H7 (cell line): Measurements from ENCODE around the gene SEC24C. TPM values are rescaled to one million over a fixed set of nuclear protein-coding genes. Genes with fewer than 3 reads are reported as not detected.

Experiments used
- DNase-seq: peaks from one replicate; pipeline ENCODE4 v3.0.0; 2012
- H3K27me3 ChIP-seq: 2 replicates; pipeline ENCODE4 v1.6.0; 2011; ENCODE audit warnings: mild to moderate bottlenecking, low read length; ENCODE audit not compliant: control insufficient read depth, insufficient read depth
- H3K36me3 ChIP-seq: replicated peaks from 2 replicates; pipeline ENCODE4 v1.5.1; 2011; ENCODE audit warnings: low read length; ENCODE audit not compliant: control insufficient read depth, insufficient read depth
- H3K4me3 ChIP-seq: 2 replicates; pipeline ENCODE4 v1.5.1; 2011; ENCODE audit warnings: low read depth, mild to moderate bottlenecking, control low read depth, low read length, moderate library complexity; ENCODE audit not compliant: insufficient read depth
- total RNA-seq: library from RNA; depleted of rRNA; stranded (reverse); fragments of >200 nt; shearing (Covaris generic); gene quantifications from 2 replicates; pipeline ENCODE4 v1.2.3, GENCODE V29; 2014

Gene SEC24C
- total RNA-seq, 1 experiment from 2014 or later: 84.2 TPM

DNA sequence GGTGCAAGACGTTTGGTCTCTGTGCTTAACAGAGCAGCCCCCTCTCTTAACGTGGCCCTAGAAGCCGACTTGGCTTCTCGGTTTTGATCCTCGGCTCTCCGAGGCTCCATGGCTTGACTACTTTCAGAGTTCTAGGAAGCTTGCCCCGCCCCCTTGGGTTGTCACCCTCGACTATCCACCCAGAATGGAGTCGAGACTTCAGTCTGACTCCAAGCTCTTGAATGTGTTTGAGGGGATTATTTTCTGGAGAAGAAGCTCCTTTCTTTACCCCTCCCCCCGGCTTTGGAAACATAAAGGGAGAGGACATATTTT, 448 bp downstream of the SEC24C start:
- peak overlapping the region; percentile 95 for H3K4me3 ChIP-seq
- peak; percentile 69 for DNase-seq

GRCh38 chr10:73746721-73747120, 2.5 kb downstream of the SEC24C start:
- Histone ChIP-seq H3K36me3 (peaks cover 8% of the 10 kb centered on the region), H3K4me3 (no peak overlapping the region), H3K27me3 (no peaks in the 10 kb centered on the region)
- no peak for DNase-seq

More for the DNA sequence above, 448 bp downstream of the SEC24C start:
- Histone ChIP-seq H3K36me3 (peaks cover 3% of the 10 kb centered on the region), H3K27me3 (no peaks in the 10 kb centered on the region)

DNA sequence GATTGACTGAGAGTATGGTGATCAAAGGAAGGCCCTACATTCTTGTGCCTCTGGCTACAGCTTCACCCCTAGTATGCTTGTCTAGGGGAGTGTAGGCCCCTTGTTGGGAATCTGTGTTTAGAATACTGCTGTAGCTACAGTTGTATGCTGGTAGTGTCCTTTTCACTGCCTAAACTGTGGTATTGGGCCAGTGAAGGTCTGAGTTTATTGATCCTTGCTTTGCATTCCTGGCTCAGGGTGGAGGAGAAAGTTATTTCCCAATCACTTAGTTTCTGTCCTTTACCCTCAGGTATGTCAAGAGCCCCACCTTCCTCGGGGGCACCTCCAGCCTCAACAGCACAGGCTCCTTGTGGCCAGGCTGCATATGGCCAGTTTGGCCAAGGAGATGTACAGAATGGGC, 6.6 kb downstream of the SEC24C start:
- H3K27me3 ChIP-seq: no peaks in the 10 kb centered on the region
- H3K4me3 ChIP-seq: no peak overlapping the region
- DNase-seq: no peak
- peaks cover 16% of the 10 kb centered on the region for H3K36me3 ChIP-seq

DNA sequence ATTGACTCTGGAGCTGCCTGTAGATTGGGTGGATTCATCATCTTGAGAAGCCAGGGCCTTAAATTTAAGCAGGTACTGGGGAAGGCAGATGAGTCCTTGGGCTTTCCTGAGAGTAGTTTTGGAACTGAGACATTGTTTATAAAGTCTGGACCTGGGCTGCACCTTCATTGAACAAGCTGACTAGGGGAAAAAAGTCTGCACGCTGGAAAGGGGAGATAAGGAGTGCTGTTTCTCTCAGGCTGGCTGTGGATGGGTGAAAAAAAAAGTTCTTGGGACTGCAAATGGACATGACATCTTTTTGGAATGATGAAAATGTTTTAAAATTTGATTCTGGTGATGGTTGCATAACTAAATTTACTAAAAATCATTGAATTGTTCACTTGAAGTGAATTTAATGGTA, 12.0 kb downstream of the SEC24C start:
- no peak for DNase-seq
- no peak overlapping the region for H3K4me3 ChIP-seq
- no peaks in the 10 kb centered on the region for H3K27me3 ChIP-seq
- H3K36me3 ChIP-seq: peaks cover 17% of the 10 kb centered on the region

DNA sequence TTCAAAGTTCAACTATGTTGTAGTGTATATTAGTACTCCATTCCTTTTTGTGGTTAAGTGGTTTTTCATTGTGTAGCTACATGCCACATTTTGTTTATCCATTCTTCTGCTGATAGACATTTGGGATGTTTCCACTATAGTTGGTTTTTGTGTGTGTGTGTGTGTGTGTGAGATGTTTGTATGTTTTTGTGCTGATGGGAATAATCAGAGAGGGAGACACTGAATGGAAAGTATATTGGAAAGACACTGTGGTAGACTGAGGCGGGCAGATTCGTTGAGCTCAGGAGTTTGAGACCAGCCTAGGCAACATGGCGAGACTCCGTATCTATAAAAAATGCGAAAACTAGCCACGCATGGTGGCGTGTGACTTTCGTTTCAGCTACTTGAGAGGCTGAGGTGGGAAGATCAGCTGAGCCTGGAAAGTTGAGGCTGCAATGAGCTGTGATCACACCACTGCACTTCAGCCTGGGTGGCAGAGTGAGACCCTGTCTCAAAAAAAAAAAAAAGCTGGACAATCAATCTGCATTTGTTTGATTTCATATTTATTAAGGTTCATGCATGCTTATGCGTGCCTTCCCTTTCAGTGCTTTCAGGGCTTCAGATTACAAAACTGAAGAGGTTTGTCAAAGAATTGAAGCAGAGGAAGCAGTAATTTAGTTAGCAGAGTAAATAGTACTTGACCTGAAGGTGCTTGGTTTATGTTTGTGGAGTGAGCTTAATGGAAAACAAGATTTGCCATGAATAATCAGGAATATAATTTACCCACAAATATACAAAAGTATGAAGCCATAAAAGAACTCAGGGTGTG, 14.7 kb downstream of the SEC24C start:
- Histone ChIP-seq H3K36me3 (peaks cover 21% of the 10 kb centered on the region), H3K27me3 (no peaks in the 10 kb centered on the region), H3K4me3 (no peak overlapping the region)
- no peak for DNase-seq

GRCh38 chr10:73759512-73760115, 15.4 kb downstream of the SEC24C start:
- H3K36me3 ChIP-seq: peaks cover 22% of the 10 kb centered on the region
- H3K4me3 ChIP-seq: no peak overlapping the region
- no peak for DNase-seq
- H3K27me3 ChIP-seq: no peaks in the 10 kb centered on the region

- no peak for DNase-seq
- no peak overlapping the region for H3K4me3 ChIP-seq
- H3K36me3 ChIP-seq: peaks cover 37% of the 10 kb centered on the region
- H3K27me3 ChIP-seq: no peaks in the 10 kb centered on the region
Observed at GRCh38 chr10:73761781-73762180, 17.6 kb downstream of the SEC24C start.

- no peak for DNase-seq
- peaks cover 41% of the 10 kb centered on the region for H3K36me3 ChIP-seq
- no peaks in the 10 kb centered on the region for H3K27me3 ChIP-seq
- H3K4me3 ChIP-seq: no peak overlapping the region
Observed at GRCh38 chr10:73762915-73763314, 18.7 kb downstream of the SEC24C start.

- DNase-seq: no peak
- no peaks in the 10 kb centered on the region for H3K27me3 ChIP-seq
- peaks cover 42% of the 10 kb centered on the region for H3K36me3 ChIP-seq
- H3K4me3 ChIP-seq: no peak overlapping the region
Observed at GRCh38 chr10:73763343-73763742, 19.2 kb downstream of the SEC24C start.

DNA sequence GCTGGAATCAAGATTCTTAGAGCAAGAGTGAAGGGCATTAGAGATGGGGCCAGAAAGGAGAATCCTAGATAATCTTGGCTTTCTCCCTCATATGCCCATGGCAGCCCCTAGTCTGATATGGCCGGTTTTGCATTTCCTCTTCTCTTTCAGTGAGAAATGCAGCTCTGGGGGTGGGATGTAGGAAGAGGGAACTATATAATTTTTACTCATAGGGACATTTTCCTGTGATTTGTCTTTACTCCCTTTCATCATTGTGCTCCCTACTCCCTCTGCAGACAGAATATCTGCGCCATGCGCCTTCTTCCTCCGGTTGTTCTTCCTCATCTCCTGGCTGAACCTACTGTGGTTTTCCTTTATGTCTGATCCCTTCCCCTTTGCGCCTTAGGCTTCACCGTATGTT, 20.9 kb downstream of the SEC24C start:
- H3K36me3 ChIP-seq: peaks cover 49% of the 10 kb centered on the region
- no peaks in the 10 kb centered on the region for H3K27me3 ChIP-seq
- H3K4me3 ChIP-seq: no peak overlapping the region
- DNase-seq: no peak

DNA sequence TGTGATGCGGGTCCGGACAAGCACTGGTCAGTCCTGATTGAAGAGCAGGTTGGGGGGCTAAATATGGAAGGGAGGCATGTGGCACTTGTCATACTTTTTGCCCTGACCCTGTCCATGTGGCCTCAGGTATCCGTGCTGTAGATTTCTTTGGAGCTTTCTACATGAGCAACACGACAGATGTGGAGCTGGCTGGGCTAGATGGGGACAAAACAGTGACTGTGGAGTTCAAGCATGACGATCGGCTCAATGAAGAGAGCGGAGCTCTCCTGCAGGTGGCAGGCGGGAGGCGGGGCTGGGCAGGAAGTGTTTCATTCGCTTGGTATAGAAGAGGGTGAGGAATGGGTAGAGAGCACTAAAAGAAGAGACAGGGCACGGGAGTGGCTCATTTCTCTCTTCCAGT, 24.7 kb downstream of the SEC24C start:
- peak; percentile 58 for DNase-seq
- Histone ChIP-seq H3K4me3 (no peak overlapping the region), H3K27me3 (no peaks in the 10 kb centered on the region), H3K36me3 (peaks cover 37% of the 10 kb centered on the region)

GRCh38 chr10:73769396-73769795, 25.2 kb downstream of the SEC24C start:
- H3K36me3 ChIP-seq: peaks cover 36% of the 10 kb centered on the region
- H3K4me3 ChIP-seq: no peak overlapping the region
- DNase-seq: no peak
- no peaks in the 10 kb centered on the region for H3K27me3 ChIP-seq

DNA sequence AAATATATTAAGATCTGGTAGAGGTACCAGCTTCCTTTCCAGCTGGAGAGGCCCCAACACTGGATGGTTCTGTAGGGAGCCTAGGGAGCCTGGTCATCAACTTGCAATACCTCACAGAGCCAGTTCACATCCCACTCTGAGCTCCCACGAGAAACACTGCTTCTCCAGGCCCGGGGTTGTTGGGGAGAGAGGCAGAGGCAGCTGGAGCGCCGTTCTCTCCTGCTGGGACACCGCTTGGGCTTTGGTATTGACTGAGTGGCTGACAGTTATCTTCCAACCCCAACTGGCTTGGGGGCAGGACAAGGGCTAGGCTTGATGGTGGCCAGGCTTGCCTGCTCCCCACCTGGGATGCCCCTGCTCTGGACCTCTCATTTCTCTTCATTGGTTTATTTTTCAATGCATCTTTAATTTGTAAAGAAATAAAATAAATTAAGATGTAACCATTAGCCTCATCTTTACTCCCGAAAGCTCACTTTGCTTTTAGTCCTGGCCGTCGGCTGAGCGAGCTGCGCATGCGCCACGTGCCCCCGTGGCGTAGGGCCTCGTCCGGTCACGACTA, 27.6 kb downstream of the SEC24C start:
- Histone ChIP-seq H3K27me3 (no peaks in the 10 kb centered on the region), H3K4me3 (peak overlapping the region; percentile 98), H3K36me3 (peaks cover 23% of the 10 kb centered on the region)
- peak; percentile 95 for DNase-seq

GRCh38 chr10:73772281-73773151, 28.3 kb downstream of the SEC24C start:
- peak; percentile 86 for DNase-seq
- Histone ChIP-seq H3K27me3 (no peaks in the 10 kb centered on the region), H3K36me3 (peaks cover 20% of the 10 kb centered on the region)

More at GRCh38 chr10:73772281-73773151, 28.3 kb downstream of the SEC24C start:
- peak overlapping the region; percentile 98 for H3K4me3 ChIP-seq
